Activated CD8-positive, alpha-beta memory T cell treated with anti-CD3 and anti-CD28 coated beads for 36 hours (primary cell): Measurements from ENCODE around the gene RAD51AP2. TPM values are rescaled to one million over a fixed set of nuclear protein-coding genes. Genes with fewer than 3 reads are reported as not detected.
"Not testable (repeated sequence)": the region's sequence is repeated elsewhere in the genome, so short reads cannot be mapped to it uniquely, and the experiment has no call there.

Experiments
- CTCF ChIA-PET: fragments of 350-600 bp; sonication (Branson Sonifier 250); formaldehyde crosslinking; loops from one replicate; lab custom pipeline; 2021; ENCODE audit warnings: antibody characterized with exemption; lab: Charles Lee
- POLR2A ChIA-PET: fragments of 350-600 bp; sonication (Branson Sonifier 250); formaldehyde crosslinking; loops from one replicate; lab custom pipeline; 2021; ENCODE audit warnings: antibody characterized with exemption; lab: Charles Lee
- total RNA-seq, 2 experiments: library from RNA; stranded (reverse); gene quantifications; one replicate each; pipeline ENCODE4 v1.2.3, GENCODE V29; 2021

Gene RAD51AP2
- total RNA-seq, 2 experiments from 2014 or later: not detected

DNA sequence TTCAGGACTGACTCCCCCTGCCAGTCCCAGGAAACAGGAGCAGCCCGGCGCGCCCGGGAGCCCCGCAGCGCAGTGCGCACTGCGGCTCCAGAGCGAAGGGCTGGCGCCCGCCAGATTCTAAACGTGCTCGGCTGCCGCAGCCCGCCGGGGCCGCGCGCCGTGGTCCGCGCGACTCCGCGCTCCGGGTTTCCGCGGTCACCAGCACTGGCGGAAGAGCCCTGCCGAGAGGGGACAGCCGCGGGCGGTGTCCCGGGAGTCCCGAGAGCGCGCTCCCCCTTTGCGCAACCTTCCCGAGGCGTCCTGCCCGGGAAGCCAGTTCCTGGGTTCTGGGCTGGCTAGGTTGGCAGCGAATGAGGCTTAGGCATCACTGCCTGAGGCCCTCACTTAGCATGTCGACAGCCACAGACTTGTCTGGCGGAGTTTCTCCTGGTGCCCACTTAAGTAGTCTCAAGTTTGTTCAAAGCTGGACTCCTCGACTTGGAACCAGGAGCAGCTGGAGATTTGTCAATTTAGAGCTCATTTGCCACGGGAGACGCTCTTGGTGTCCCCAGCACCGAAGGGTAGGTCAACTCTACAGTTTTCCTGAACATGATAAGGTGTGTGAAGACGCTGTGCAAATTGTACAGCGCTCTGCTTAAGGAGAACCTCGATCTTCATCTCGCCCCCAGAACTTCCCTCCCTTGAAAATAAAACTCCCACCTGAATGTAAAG is 20.8 kb upstream of the RAD51AP2 start:
- ChIA-PET POLR2A (no interaction called here), CTCF (no interaction called here)

GRCh38 chr2:17538022-17538843 is 20.0 kb upstream of the RAD51AP2 start:
- ChIA-PET POLR2A (no interaction called here), CTCF (no interaction called here)

GRCh38 chr2:17536416-17536815 is 18.2 kb upstream of the RAD51AP2 start:
- ChIA-PET POLR2A (no interaction called here), CTCF (no interaction called here)

DNA sequence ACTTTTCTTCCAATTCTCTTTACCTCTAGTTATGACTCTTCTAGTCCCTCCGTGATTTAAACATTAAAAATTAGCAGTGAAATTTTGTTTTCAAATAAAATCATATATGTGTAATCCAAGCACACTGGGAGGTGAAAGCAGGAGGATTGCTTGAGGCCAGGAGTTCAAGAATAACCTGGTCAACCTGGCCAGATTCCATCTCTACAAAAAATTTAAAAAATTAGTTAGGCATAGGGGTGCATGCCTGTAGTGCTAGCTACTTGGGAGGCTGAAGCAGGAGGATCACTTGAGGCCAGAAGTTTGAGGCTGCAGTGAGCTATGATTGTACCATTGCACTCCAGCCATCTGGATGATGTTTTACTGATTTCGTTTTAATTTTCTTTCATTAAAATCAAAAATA is 15.3 kb upstream of the RAD51AP2 start:
- CTCF ChIA-PET: no interaction called here
- POLR2A ChIA-PET: no interaction called here

GRCh38 chr2:17529771-17530170 is 11.5 kb upstream of the RAD51AP2 start:
- CTCF ChIA-PET: no interaction called here

GRCh38 chr2:17522303-17522702 is 4.1 kb upstream of the RAD51AP2 start:
- ChIA-PET POLR2A (no interaction called here), CTCF (no interaction called here)

More at GRCh38 chr2:17529771-17530170, 11.5 kb upstream of the RAD51AP2 start:
- POLR2A ChIA-PET: no interaction called here

DNA sequence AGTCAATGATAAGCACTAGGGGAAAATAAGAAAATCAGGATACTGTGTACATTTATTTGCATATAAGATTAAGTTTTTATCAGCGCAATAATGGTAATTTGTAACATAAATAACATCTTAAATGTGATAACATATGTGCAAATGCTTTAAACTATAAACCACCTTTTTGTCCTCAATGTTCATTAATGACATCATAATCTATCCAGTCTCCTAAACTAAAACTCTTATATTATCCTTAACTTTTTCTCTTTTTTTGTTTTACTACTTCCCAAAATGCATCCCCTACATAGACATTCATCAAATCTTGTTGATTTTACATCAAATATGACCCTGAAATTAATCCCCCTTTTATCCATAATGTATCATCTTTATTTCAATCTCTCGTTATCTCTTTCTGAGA is 3.4 kb upstream of the RAD51AP2 start:
- CTCF ChIA-PET: no interaction called here

GRCh38 chr2:17520761-17521160 is 2.5 kb upstream of the RAD51AP2 start:
- CTCF ChIA-PET: no interaction called here
- POLR2A ChIA-PET: no interaction called here

More for the DNA sequence above, 3.4 kb upstream of the RAD51AP2 start:
- POLR2A ChIA-PET: no interaction called here

DNA sequence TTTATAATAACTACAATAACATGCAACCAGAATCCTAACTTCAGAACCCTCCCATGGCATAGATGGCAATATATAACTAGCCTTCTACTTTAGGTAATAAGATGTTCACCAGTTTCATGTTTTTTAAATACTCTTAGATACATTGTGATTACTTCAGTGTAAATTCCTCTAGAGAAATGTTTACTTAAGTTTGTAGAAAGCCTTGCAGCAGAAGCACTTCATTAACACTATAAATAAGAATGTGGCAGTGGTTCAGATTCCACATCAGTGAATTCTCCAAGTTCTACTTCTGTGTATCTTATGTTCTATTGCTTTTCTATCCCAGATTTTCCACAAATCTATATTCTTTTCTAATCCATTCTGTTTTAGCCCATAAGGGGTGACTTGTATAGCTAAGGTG is 1.2 kb upstream of the RAD51AP2 start:
- ChIA-PET CTCF (no interaction called here), POLR2A (no interaction called here)

- POLR2A ChIA-PET: no interaction called here
- CTCF ChIA-PET: no interaction called here
These were observed 594 bp downstream of the RAD51AP2 start for GRCh38 chr2:17517481-17518211.

DNA sequence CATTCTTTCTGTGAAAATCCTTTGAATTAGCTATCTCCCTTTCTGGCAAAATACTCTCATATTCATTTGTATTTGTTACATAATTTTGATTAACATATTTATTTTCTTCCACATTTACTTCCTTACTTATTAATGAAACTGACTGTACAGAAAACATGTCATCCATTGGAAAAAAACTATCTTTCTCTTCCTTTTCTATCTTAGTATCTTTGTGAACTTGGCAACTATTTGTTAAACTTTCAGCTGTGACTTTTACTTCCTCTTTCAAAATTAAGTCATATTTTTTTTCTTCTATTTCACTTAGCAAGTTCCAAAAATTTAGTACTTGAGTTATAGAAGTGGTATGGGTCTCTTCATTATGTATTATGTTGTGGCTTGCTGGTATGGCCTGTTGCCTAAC is 2.6 kb downstream of the RAD51AP2 start:
- ChIA-PET POLR2A (no interaction called here), CTCF (no interaction called here)

DNA sequence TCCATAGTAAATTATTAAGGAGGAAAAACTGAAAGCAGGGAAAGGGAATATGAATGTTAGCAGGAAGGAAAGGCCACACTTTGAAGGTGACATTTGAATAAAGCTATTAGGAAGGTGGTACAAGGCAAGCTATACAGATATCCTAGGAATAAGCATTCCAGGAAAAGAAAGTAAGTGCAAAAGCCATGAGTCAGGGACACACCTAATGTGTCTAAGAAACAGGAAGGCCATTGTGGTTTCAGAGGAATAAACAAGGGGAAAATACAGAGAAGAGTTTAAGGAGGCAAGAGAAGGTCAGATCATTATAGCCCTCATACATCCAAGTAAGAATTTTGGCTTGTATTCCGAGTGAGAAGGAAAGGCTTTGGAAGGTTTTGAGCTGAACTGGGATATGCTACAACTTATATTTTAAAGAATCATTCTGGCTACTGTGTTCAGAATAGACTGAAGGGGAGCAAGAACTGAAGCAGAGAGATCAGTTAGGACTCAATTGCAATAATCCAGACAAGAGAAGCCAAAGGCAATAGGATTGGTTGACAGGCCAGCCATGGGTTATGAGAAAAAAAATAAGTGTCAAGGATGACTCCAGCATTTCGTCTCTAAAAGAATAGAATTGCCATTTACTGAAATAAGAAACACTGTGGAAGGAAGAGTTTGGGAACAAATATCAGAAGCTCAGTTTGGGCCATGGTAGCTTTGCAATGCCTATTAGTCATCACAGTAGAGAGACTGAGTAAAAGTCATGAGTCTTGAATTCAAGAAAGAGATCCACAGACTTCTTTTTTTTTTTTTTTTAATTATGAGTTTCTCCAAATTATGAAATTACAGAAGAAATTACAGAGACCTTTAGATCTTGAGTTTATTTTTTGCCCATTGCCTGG is 11.3 kb downstream of the RAD51AP2 start:
- ChIA-PET CTCF (no interaction called here), POLR2A (no interaction called here)

- ChIA-PET CTCF (no interaction called here), POLR2A (no interaction called here)
These were observed 20.5 kb downstream of the RAD51AP2 start for GRCh38 chr2:17497718-17498117.

DNA sequence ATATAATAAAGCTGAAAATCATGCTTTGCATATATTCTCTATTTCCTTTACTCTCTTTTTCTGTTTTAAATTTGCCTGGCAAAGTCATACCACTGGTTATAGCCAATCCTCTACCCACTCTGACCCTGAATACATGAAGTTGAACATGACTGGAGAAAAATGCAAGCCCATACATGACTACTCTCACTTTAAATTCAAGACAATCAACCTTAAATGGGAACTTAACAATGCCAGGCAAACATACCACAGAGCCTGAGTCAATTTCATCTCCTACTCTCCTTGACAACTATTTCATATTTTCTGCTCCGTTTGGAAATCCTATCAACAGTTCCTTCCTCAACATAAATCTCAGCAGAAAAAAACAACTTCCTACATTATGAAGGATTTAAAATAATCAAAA is 22.6 kb downstream of the RAD51AP2 start:
- ChIA-PET POLR2A (no interaction called here), CTCF (no interaction called here)

DNA sequence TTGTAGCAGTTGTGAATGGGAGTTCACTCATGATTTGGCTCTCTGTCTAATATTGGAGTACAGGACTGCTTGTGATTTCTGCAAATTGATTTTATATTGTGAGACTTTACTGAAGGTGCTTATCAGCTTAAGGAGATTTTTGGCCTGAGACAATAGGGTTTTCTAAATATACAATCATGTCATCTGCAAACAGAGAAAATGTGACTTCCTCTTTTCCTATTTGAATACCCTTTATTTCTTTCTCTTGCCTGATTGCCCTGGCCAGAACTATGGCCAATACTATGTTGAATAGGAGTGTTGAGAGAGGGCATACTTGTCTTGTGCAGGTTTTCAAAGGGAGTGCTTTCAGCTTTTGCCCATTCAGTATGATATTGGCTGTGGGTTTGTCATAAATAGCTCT is 28.1 kb downstream of the RAD51AP2 start:
- CTCF ChIA-PET, POLR2A ChIA-PET: not testable (repeated sequence)

- CTCF ChIA-PET, POLR2A ChIA-PET: not testable (repeated sequence)
These were observed 29.6 kb downstream of the RAD51AP2 start for GRCh38 chr2:17488610-17489009.

GRCh38 chr2:17483496-17483895 is 34.7 kb downstream of the RAD51AP2 start:
- ChIA-PET CTCF (no interaction called here), POLR2A (no interaction called here)

- ChIA-PET POLR2A (no interaction called here), CTCF (no interaction called here)
These were observed 35.6 kb downstream of the RAD51AP2 start for GRCh38 chr2:17482651-17483050.

GRCh38 chr2:17479875-17480274 is 38.4 kb downstream of the RAD51AP2 start:
- ChIA-PET POLR2A (no interaction called here), CTCF (no interaction called here)
